ENCODE measurements around the gene PRKAR1A.
A peak's percentile ranks its signal among the peaks of the same experiment; 100 is the strongest.

PRKAR1A gene

GRCh38 chr17:68598074-68598473 lies 85.8 kb downstream of the PRKAR1A start:
- in situ Hi-C loops (cut with HindIII; ENCODE audit: low pct_ligation_motif_present, low sequenced_read_pairs): no loop called here
- no peak for DNase-seq
- Histone ChIP-seq H3K36me3 (replicated peaks) (no peaks in the 10 kb centered on the region), H3K27ac (no peak overlapping the region), H3K27me3 (replicated peaks) (peaks cover 33% of the 10 kb centered on the region), H3K4me3 (ENCODE audit: low read depth, low read length) (no peak overlapping the region)
- TF ChIP-seq CTCF (IDR thresholded peaks at IDR 0.05; ENCODE audit: low read depth, low read length, missing control alignments): no peak

GRCh38 chr17:68598545-68598961 lies 86.3 kb downstream of the PRKAR1A start:
- H3K36me3 ChIP-seq (replicated peaks): no peaks in the 10 kb centered on the region
- DNase-seq: no peak

GRCh38 chr17:68599091-68599490 lies 86.9 kb downstream of the PRKAR1A start:
- peaks cover 33% of the 10 kb centered on the region for H3K27me3 ChIP-seq (replicated peaks)
- no peak overlapping the region for H3K4me3 ChIP-seq (ENCODE audit: low read depth, low read length)
- DNase-seq: no peak
- no peaks in the 10 kb centered on the region for H3K36me3 ChIP-seq (replicated peaks)
- in situ Hi-C loops (cut with HindIII; ENCODE audit: low pct_ligation_motif_present, low sequenced_read_pairs): no loop called here
- H3K27ac ChIP-seq: no peak overlapping the region
- TF ChIP-seq CTCF (IDR thresholded peaks at IDR 0.05; ENCODE audit: low read depth, low read length, missing control alignments): no peak

More at GRCh38 chr17:68598545-68598961, 86.3 kb downstream of the PRKAR1A start:
- Histone ChIP-seq H3K27me3 (replicated peaks) (peaks cover 33% of the 10 kb centered on the region), H3K27ac (no peak overlapping the region), H3K4me3 (ENCODE audit: low read depth, low read length) (no peak overlapping the region)
- no peak for TF ChIP-seq CTCF (IDR thresholded peaks at IDR 0.05; ENCODE audit: low read depth, low read length, missing control alignments)
- in situ Hi-C loops (cut with HindIII; ENCODE audit: low pct_ligation_motif_present, low sequenced_read_pairs): no loop called here

- Histone ChIP-seq H3K4me3 (ENCODE audit: low read depth, low read length) (no peak overlapping the region), H3K36me3 (replicated peaks) (no peaks in the 10 kb centered on the region), H3K27ac (no peak overlapping the region), H3K27me3 (replicated peaks) (peaks cover 33% of the 10 kb centered on the region)
- DNase-seq: no peak
- in situ Hi-C loops (cut with HindIII; ENCODE audit: low pct_ligation_motif_present, low sequenced_read_pairs): no loop called here
- TF ChIP-seq CTCF (IDR thresholded peaks at IDR 0.05; ENCODE audit: low read depth, low read length, missing control alignments): no peak
Observed at GRCh38 chr17:68599552-68600066, 87.4 kb downstream of the PRKAR1A start.

- Histone ChIP-seq H3K4me3 (ENCODE audit: low read depth, low read length) (peak overlapping the region; percentile 38), H3K27me3 (replicated peaks) (peaks cover 33% of the 10 kb centered on the region), H3K27ac (no peak overlapping the region), H3K36me3 (replicated peaks) (no peaks in the 10 kb centered on the region)
- in situ Hi-C loops (cut with HindIII; ENCODE audit: low pct_ligation_motif_present, low sequenced_read_pairs): no loop called here
- TF ChIP-seq CTCF (IDR thresholded peaks at IDR 0.05; ENCODE audit: low read depth, low read length, missing control alignments): peak; percentile 23
- no peak for DNase-seq
Observed at GRCh38 chr17:68600067-68600930, 88.1 kb downstream of the PRKAR1A start.
